OCI-LY3 (cell line): ENCODE measurements around the gene C1QTNF1.

Experiments
- CTCF ChIP-seq: fragments of 200-600, 300-600 bp; sonication (generic); IDR thresholded peaks from 2 replicates; pipeline ENCODE4 v1.5.1; 2014; ENCODE audit warnings: antibody characterized with exemption, low read length, low read depth
- EZH2phosphoT487 ChIP-seq: fragments of 200-600 bp; shearing (Covaris generic); IDR thresholded peaks from 2 replicates; pipeline ENCODE4 v1.6.1; 2018; ENCODE audit warnings: antibody characterized with exemption, mixed run types, low read depth

DNA sequence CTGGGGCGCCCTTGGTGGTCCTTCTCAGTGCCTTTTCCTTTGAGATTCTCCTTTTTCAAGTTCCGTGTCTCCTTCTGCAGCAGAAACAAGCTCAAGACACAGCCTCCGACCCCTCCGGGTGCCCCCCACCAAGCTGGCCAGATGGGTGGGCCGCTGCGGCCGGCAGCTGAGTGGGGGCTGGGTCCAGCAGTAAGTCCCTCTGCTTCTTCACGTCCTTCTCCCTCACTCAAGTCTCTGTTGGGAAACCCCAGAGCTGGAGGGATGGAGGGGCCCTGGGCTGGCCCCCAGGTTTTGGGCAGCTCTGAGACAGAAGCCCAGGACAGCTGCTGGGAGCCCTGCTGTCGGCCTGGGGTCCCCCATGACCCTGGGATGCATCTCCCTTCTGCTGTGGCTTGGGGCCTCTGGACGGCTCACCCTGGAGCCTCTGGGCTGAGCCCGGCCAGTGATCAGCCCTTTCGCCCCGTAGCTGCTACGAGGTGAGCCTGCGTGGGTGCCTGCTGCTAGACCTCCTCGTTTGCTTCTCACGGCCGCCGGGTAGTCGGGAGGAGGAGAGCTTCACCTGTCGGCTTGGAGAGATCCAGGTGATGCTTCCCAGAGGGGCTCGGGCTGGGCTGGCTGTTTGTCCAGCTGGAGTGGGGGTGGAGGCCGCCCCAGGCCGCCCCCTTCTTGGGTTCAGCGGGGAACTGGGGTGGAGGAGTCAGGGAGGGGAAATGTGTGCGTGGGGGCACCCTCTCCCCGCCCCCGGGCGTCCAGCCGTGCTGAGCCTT, 61.4 kb downstream of the C1QTNF1 start:
- TF ChIP-seq CTCF = no peak
- TF ChIP-seq EZH2phosphoT487 = no peak
